HEK293 (cell line): ENCODE results near the gene VPS9D1.

ENCODE experiments used
- HOXD13 ChIP-seq: sonication (generic); formaldehyde crosslinking; IDR thresholded peaks from 2 replicates; pipeline ENCODE4 v1.8.0; 2022; ENCODE audit warnings: missing genetic modification reagents, borderline replicate concordance
- ZNF211 ChIP-seq: fragments of 450-650 bp; formaldehyde crosslinking; IDR thresholded peaks from 2 replicates; pipeline ENCODE4 v1.5.1; 2016; ENCODE audit warnings: low read depth, missing biosample characterization, missing genetic modification characterization
- ZNF239 ChIP-seq: fragments of 450-650 bp; formaldehyde crosslinking; IDR thresholded peaks from 2 replicates; pipeline ENCODE4 v1.5.1; 2016; ENCODE audit warnings: missing biosample characterization, missing genetic modification characterization
- ZNF24 ChIP-seq: fragments of 450-650 bp; formaldehyde crosslinking; IDR thresholded peaks from 2 replicates; pipeline ENCODE4 v1.5.1; 2016; ENCODE audit warnings: missing biosample characterization, missing genetic modification characterization
- ZNF324 ChIP-seq: fragments of 450-650 bp; formaldehyde crosslinking; IDR thresholded peaks from 2 replicates; pipeline ENCODE4 v1.5.1; 2016; ENCODE audit warnings: missing biosample characterization, missing genetic modification characterization
- ZNF549 ChIP-seq: fragments of 450-650 bp; IDR thresholded peaks from 2 replicates; pipeline ENCODE4 v1.5.1; 2018; ENCODE audit warnings: missing biosample characterization, missing genetic modification characterization, mild to moderate bottlenecking, inconsistent platforms, moderate library complexity
- ZNF701 ChIP-seq: fragments of 450-650 bp; formaldehyde crosslinking; IDR thresholded peaks from 2 replicates; pipeline ENCODE4 v1.5.1; 2016; ENCODE audit warnings: missing biosample characterization, missing genetic modification characterization
- ZNF776 ChIP-seq: fragments of 450-650 bp; formaldehyde crosslinking; IDR thresholded peaks from 2 replicates; pipeline ENCODE4 v1.5.0; 2017; ENCODE audit warnings: missing biosample characterization, missing genetic modification characterization, borderline replicate concordance
- TF ChIP-seq, protein P1 (sequence below): fragments of 450-650 bp; formaldehyde crosslinking; IDR thresholded peaks from 2 replicates; pipeline ENCODE4 v1.5.1; 2016; ENCODE audit warnings: missing biosample characterization, missing genetic modification characterization
- TF ChIP-seq, protein P2 (sequence below): fragments of 450-650 bp; formaldehyde crosslinking; IDR thresholded peaks from 2 replicates; pipeline ENCODE4 v1.5.1; 2016; ENCODE audit warnings: missing biosample characterization, missing genetic modification characterization
- TF ChIP-seq, protein P3 (sequence below): fragments of 450-650 bp; formaldehyde crosslinking; optimal IDR thresholded peaks from 2 replicates; pipeline ENCODE3; 2016; ENCODE audit warnings: missing biosample characterization, mild to moderate bottlenecking, missing genetic modification characterization

DNA sequence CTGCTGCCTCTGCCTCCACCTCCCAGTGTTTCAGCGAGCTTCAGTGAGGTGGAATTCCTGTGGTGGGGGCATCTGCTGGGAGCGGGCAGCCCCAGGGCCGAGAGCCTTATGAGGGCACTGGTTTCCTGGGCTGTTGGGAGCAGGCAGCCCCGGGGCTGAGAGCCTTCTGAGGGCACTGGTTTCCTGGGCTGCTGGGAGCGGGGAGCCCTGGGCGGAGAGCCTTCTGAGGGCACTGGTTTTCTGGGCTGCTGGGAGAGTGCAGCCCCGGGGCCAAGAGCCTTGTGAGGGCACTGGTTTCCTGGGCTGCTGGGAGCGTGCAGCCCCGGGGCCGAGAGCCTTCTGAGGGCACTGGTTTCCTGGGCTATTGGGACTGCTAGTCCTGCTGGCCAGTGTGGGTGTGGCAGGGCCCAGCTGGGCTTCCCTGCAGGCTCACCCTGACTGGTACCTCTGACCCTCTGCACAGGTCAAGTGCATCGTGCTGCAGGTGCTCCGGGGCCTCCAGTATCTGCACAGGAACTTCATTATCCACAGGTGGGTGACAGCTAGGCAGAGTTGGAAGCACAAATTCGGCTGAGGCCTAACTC, 28.6 kb downstream of the VPS9D1 start:
- TF ChIP-seq ZNF211 = no peak
- no peak for TF ChIP-seq ZNF776 (tag by site-specific recombination)
- TF ChIP-seq, protein P1, sequence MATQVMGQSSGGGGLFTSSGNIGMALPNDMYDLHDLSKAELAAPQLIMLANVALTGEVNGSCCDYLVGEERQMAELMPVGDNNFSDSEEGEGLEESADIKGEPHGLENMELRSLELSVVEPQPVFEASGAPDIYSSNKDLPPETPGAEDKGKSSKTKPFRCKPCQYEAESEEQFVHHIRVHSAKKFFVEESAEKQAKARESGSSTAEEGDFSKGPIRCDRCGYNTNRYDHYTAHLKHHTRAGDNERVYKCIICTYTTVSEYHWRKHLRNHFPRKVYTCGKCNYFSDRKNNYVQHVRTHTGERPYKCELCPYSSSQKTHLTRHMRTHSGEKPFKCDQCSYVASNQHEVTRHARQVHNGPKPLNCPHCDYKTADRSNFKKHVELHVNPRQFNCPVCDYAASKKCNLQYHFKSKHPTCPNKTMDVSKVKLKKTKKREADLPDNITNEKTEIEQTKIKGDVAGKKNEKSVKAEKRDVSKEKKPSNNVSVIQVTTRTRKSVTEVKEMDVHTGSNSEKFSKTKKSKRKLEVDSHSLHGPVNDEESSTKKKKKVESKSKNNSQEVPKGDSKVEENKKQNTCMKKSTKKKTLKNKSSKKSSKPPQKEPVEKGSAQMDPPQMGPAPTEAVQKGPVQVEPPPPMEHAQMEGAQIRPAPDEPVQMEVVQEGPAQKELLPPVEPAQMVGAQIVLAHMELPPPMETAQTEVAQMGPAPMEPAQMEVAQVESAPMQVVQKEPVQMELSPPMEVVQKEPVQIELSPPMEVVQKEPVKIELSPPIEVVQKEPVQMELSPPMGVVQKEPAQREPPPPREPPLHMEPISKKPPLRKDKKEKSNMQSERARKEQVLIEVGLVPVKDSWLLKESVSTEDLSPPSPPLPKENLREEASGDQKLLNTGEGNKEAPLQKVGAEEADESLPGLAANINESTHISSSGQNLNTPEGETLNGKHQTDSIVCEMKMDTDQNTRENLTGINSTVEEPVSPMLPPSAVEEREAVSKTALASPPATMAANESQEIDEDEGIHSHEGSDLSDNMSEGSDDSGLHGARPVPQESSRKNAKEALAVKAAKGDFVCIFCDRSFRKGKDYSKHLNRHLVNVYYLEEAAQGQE (tag by site-specific recombination) = no peak
- TF ChIP-seq ZNF324 (tag by site-specific recombination) = no peak
- TF ChIP-seq, protein P2, sequence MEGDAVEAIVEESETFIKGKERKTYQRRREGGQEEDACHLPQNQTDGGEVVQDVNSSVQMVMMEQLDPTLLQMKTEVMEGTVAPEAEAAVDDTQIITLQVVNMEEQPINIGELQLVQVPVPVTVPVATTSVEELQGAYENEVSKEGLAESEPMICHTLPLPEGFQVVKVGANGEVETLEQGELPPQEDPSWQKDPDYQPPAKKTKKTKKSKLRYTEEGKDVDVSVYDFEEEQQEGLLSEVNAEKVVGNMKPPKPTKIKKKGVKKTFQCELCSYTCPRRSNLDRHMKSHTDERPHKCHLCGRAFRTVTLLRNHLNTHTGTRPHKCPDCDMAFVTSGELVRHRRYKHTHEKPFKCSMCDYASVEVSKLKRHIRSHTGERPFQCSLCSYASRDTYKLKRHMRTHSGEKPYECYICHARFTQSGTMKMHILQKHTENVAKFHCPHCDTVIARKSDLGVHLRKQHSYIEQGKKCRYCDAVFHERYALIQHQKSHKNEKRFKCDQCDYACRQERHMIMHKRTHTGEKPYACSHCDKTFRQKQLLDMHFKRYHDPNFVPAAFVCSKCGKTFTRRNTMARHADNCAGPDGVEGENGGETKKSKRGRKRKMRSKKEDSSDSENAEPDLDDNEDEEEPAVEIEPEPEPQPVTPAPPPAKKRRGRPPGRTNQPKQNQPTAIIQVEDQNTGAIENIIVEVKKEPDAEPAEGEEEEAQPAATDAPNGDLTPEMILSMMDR (tag by site-specific recombination) = no peak
- TF ChIP-seq HOXD13 (CRISPR knock-in tag) = no peak
- no peak for TF ChIP-seq ZNF239 (tag by site-specific recombination)
- no peak for TF ChIP-seq ZNF701 (tag by site-specific recombination)
- TF ChIP-seq, protein P3, sequence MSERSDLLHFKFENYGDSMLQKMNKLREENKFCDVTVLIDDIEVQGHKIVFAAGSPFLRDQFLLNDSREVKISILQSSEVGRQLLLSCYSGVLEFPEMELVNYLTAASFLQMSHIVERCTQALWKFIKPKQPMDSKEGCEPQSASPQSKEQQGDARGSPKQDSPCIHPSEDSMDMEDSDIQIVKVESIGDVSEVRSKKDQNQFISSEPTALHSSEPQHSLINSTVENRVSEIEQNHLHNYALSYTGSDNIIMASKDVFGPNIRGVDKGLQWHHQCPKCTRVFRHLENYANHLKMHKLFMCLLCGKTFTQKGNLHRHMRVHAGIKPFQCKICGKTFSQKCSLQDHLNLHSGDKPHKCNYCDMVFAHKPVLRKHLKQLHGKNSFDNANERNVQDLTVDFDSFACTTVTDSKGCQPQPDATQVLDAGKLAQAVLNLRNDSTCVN (tag by site-specific recombination) = no peak
- no peak for TF ChIP-seq ZNF24 (tag by site-specific recombination)
- no peak for TF ChIP-seq ZNF549 (tag by site-specific recombination)
